Effector memory CD8-positive, alpha-beta T cell (primary cell): ENCODE measurements around the gene SIGMAR1.

Source experiments
- ATAC-seq: fragments of 150-1000 bp; cut with Tn5 transposase; replicated peaks from 2 replicates; pipeline ENCODE4 v1.10.0; 2021; ENCODE audit warnings: mild to moderate bottlenecking, moderate library complexity
- DNase-seq, 3 experiments: peaks; one replicate each; pipeline ENCODE4 v3.0.0; 2021
- H3K27ac Mint-ChIP-seq, 2 donors: one replicate each; pipeline ENCODE4 v1.8.0; 2022; ENCODE audit warnings: mild to moderate bottlenecking in 2 of 2, mixed read lengths in 2 of 2, moderate library complexity in 2 of 2
- H3K27me3 Mint-ChIP-seq, 2 donors: one replicate each; pipeline ENCODE4 v1.8.0; 2022; ENCODE audit warnings: mixed read lengths in 2 of 2
- H3K36me3 Mint-ChIP-seq: one replicate; pipeline ENCODE4 v1.8.0; 2022; ENCODE audit warnings: mild to moderate bottlenecking, moderate library complexity, mixed read lengths; ENCODE audit not compliant: insufficient read depth
- H3K4me1 Mint-ChIP-seq, 2 donors: one replicate each; pipeline ENCODE4 v1.8.0; 2022; ENCODE audit warnings: low read depth in 2 of 2, mixed read lengths in 2 of 2
- H3K4me3 Mint-ChIP-seq, 2 donors: one replicate each; pipeline ENCODE4 v1.8.0; 2022; ENCODE audit warnings: mild to moderate bottlenecking in 2 of 2, mixed read lengths in 2 of 2, moderate library complexity in 2 of 2
- H3K9me3 Mint-ChIP-seq, 2 donors: one replicate each; pipeline ENCODE4 v1.8.0; 2022; ENCODE audit warnings: mixed read lengths in 2 of 2
- total RNA-seq, 9 experiments: gene quantifications; one replicate each; lab custom pipeline; 2026; lab: John Stamatoyannopoulos, UW

Gene SIGMAR1
- total RNA-seq = 10.1 to 95.9 (median 45.6) reads per million in 9 experiments

DNA sequence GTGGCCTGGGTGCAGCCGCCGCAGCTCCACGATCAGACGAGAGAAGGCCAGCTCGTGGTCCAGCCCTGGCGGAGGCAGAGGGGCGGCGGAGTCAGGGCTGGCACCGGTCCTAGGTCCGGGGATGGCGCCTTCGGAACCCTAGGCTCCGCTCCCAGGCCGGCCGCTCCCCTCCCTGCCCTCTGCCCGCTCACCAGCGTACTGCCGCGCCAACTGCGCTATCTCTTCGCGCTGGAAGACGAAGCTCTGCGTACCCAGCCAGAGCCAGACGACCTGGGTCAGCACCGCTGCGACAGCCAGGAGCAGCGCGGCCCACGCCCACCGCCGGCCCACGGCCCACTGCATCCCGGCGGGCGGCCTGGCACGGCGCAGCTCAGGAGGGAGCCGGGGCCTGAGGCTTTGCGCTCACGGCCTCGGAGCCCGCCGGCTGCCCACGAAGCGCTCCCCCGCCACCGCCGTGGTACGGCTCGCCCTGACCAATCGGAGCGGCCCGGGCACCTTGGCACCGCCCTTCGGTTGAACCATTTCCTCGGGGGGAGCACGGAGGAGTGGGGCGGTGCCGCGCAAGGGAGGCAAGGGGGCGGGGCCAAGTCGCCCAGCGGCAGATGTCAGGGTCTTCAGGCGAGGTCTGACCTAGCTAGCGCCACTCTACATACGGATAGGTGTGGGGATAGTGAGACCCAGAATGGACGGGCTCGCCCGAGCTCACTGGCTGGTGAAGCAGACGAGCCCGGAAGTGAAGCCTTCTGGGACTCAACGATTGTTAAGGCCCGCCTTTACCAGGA lies at the start of gene SIGMAR1:
TSS of gene SIGMAR1 (minus strand) at position 432 of the 782 bp plus-strand sequence. CDS start at position 342, 90 bp downstream.
- Mint-ChIP-seq H3K27ac (peak within 1 kb of the TSS; percentile 92 to 99), H3K9me3 (no peaks in the 10 kb centered on the region), H3K4me1 (peaks cover 26 to 28% of the 10 kb centered on the region in 2 donors), H3K4me3 (peak within 1 kb of the TSS; percentile 89 to 91), H3K36me3 (peaks cover 11% of the 10 kb centered on the region), H3K27me3 (no peaks in the 10 kb centered on the region)
- DNase-seq = peak; percentile 93 to 96 (median 93)
- ATAC-seq = peak; percentile 93

DNA sequence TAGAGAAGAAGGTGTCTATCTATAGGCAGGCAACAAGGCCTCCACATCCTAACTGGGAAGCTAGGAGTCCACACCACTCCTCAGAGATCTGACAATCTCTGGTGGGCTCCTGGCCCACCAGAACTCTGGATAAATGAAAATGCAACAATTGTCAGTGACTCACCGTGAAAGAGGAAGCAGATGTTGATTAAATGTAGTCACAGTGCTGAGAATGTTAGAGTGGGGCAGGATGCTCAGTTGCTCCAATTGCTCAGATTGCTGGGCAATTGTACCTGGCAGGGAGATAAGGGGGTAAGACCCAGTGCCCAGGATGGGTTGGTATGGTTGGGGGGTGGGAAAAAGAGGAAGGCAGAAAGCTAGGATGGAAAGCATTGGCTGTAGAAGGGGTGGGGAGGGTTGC lies 49.1 kb upstream of the SIGMAR1 start:
- Mint-ChIP-seq H3K4me1 (peaks cover 0 to 3% of the 10 kb centered on the region in 2 donors), H3K27me3 (peaks cover 19 to 41% of the 10 kb centered on the region in 2 donors), H3K27ac (no peak overlapping the region), H3K9me3 (no peaks in the 10 kb centered on the region), H3K4me3 (no peak overlapping the region), H3K36me3 (no peaks in the 10 kb centered on the region)
- no peak for DNase-seq
- ATAC-seq = no peak

- ATAC-seq (no peak), DNase-seq (no peak)
- H3K27ac Mint-ChIP-seq = no peak overlapping the region
- H3K9me3 Mint-ChIP-seq = no peaks in the 10 kb centered on the region
- H3K4me1 Mint-ChIP-seq = peaks cover 0 to 3% of the 10 kb centered on the region in 2 donors
- no peaks in the 10 kb centered on the region for H3K36me3 Mint-ChIP-seq
- no peak overlapping the region for H3K4me3 Mint-ChIP-seq
- H3K27me3 Mint-ChIP-seq = peaks cover 19 to 41% of the 10 kb centered on the region in 2 donors
Measured at GRCh38 chr9:34686231-34686630, 48.6 kb upstream of the SIGMAR1 start.

DNA sequence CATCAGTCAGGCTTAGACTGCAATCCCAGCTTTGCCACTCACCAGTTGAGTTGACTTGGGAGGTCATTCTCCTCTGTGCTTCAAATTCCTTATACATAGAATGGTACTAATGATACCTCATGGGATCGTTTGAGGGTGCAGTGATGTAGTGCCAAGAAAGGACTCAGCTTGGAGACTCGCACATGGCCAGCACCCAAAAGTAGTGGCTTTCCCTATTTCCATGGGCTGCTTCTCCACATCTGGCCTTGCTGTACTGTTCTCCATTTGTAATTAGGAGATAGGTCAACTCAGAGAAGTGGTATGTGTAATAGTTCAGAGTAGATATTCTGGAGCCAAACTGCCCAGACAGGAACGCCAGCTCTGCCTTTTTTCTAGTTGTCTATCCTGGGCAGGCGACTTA lies 48.0 kb upstream of the SIGMAR1 start:
- no peak for ATAC-seq
- Mint-ChIP-seq H3K4me1 (peaks cover 0 to 3% of the 10 kb centered on the region in 2 donors), H3K9me3 (no peaks in the 10 kb centered on the region), H3K4me3 (no peak overlapping the region), H3K27me3 (peaks cover 19 to 41% of the 10 kb centered on the region in 2 donors), H3K36me3 (no peaks in the 10 kb centered on the region), H3K27ac (no peak overlapping the region)
- no peak for DNase-seq

- H3K9me3 Mint-ChIP-seq = no peaks in the 10 kb centered on the region
- no peak overlapping the region for H3K27ac Mint-ChIP-seq
- DNase-seq (no peak), ATAC-seq (no peak)
- H3K27me3 Mint-ChIP-seq = peaks cover 17 to 39% of the 10 kb centered on the region in 2 donors
- H3K4me1 Mint-ChIP-seq = peaks cover 0 to 3% of the 10 kb centered on the region in 2 donors
- H3K36me3 Mint-ChIP-seq = no peaks in the 10 kb centered on the region
- no peak overlapping the region for H3K4me3 Mint-ChIP-seq
Measured at GRCh38 chr9:34684816-34685215, 47.2 kb upstream of the SIGMAR1 start.

GRCh38 chr9:34684145-34684544 lies 46.6 kb upstream of the SIGMAR1 start:
- Mint-ChIP-seq H3K9me3 (no peaks in the 10 kb centered on the region), H3K27me3 (peaks cover 10 to 32% of the 10 kb centered on the region in 2 donors), H3K4me3 (no peak overlapping the region), H3K36me3 (no peaks in the 10 kb centered on the region), H3K27ac (no peak overlapping the region), H3K4me1 (peaks cover 0 to 2% of the 10 kb centered on the region in 2 donors)
- DNase-seq = no peak
- no peak for ATAC-seq

DNA sequence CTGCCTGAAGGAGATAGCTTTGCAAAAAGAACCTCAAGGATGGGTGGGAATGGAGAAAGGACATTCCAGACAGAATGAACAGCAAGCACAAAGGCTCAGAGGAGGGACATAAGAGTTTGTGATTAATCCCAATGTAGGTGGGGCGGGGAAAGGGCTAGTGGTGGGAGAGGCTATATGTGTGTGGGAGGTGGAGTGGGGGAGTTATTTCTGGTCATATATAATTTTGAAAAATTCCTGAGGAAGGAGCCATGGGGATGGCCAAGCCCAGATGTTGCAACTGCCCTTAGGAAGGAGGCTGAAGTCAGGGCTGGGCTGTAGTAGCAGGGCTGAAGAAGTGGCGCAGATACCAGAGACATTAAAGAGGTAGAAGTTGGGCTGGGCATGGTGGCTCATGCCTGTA lies 38.3 kb upstream of the SIGMAR1 start:
- H3K4me3 Mint-ChIP-seq = no peak overlapping the region
- no peaks in the 10 kb centered on the region for H3K27me3 Mint-ChIP-seq
- no peak for DNase-seq
- H3K9me3 Mint-ChIP-seq = no peaks in the 10 kb centered on the region
- peaks cover 0 to 2% of the 10 kb centered on the region in 2 donors for H3K4me1 Mint-ChIP-seq
- H3K36me3 Mint-ChIP-seq = no peaks in the 10 kb centered on the region
- no peak overlapping the region for H3K27ac Mint-ChIP-seq
- ATAC-seq = no peak

- no peak overlapping the region for H3K4me3 Mint-ChIP-seq
- no peaks in the 10 kb centered on the region for H3K9me3 Mint-ChIP-seq
Measured at GRCh38 chr9:34675048-34675714, 37.6 kb upstream of the SIGMAR1 start.

GRCh38 chr9:34674440-34674839 lies 36.9 kb upstream of the SIGMAR1 start:
- Mint-ChIP-seq H3K36me3 (no peaks in the 10 kb centered on the region), H3K27ac (peak overlapping the region in 1 of 2 donors; percentile 8), H3K4me3 (no peak overlapping the region), H3K27me3 (no peaks in the 10 kb centered on the region), H3K9me3 (no peaks in the 10 kb centered on the region), H3K4me1 (peaks cover 0 to 2% of the 10 kb centered on the region in 2 donors)
- no peak for DNase-seq
- ATAC-seq = no peak

More at GRCh38 chr9:34675048-34675714, 37.6 kb upstream of the SIGMAR1 start:
- no peaks in the 10 kb centered on the region for H3K36me3 Mint-ChIP-seq
- H3K27me3 Mint-ChIP-seq = no peaks in the 10 kb centered on the region
- peak; percentile 63 for ATAC-seq
- H3K4me1 Mint-ChIP-seq = peaks cover 0 to 2% of the 10 kb centered on the region in 2 donors
- peak overlapping the region in 1 of 2 donors; percentile 8 for H3K27ac Mint-ChIP-seq
- DNase-seq = peak in 1 of 3 experiments; percentile 20

DNA sequence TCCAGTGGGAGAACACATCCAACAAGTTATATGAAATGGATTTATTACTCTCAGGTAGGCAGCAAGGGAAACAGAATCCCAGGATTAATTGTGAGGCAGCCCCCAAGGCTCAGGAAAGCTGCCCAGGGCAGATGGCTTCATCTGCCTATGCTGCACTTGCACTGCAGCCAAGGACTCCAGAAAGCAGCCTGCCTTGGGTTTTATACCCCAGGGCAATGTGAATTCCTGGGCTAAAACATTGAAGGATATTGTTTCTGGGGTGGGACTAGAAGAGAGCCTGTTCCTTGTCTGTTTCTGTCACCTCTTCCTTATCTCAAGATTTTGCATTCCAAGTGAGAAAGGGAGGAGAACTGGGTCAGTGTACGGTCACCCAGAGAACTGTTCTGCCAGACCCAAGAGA lies 33.7 kb upstream of the SIGMAR1 start:
- H3K27ac Mint-ChIP-seq = no peak overlapping the region
- H3K4me1 Mint-ChIP-seq = peaks cover 7 to 9% of the 10 kb centered on the region in 2 donors
- H3K36me3 Mint-ChIP-seq = no peaks in the 10 kb centered on the region
- H3K9me3 Mint-ChIP-seq = peaks cover 0 to 3% of the 10 kb centered on the region in 2 donors
- no peak overlapping the region for H3K4me3 Mint-ChIP-seq
- H3K27me3 Mint-ChIP-seq = no peaks in the 10 kb centered on the region
- DNase-seq = no peak
- ATAC-seq = no peak

DNA sequence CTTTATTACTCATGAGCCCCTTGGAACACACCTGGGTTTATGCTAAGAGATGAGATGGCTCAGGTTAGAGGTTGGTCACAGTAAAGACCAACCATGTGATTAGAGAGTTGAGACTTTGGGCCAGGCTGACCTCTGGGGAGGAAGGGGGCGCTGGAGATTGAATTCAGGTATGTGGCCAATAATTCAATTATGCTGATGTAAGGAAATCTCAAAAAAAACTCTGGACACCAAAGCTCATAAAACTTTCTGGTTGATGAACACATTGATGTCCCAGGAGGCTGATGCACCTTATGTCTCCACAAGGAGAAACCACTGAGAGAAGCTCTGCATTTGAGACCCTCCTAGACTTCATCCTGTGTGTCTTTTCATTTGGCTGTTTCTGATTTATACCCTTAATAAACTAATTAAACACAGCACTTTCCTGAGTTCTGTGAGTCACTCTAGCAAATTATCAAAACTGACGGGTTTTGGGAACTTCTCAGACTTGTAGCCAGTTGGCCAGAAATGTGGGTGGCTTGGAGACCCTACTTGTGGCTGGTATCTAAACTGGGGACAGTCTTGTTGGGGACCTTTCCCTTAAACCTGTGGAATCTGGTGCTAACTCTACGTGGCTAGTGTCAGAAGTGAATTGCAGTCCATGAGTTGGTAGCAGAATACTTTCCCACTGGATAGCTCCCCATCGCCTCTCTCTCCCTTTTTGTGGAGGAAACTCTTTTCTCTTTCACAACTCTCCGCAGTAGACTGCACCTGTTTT lies 32.4 kb upstream of the SIGMAR1 start:
- Mint-ChIP-seq H3K4me1 (peaks cover 8 to 16% of the 10 kb centered on the region in 2 donors), H3K9me3 (peaks cover 0 to 3% of the 10 kb centered on the region in 2 donors)

GRCh38 chr9:34665381-34666250 lies 28.0 kb upstream of the SIGMAR1 start:
- H3K4me1 Mint-ChIP-seq = peaks cover 34 to 37% of the 10 kb centered on the region in 2 donors
- peak overlapping the region; percentile 79 to 86 for H3K4me3 Mint-ChIP-seq
- no peaks in the 10 kb centered on the region for H3K27me3 Mint-ChIP-seq
- peak; percentile 76 for ATAC-seq
- peak; percentile 84 to 89 (median 85) for DNase-seq
- peak overlapping the region; percentile 93 to 96 for H3K27ac Mint-ChIP-seq
- peaks cover 9% of the 10 kb centered on the region for H3K36me3 Mint-ChIP-seq
- H3K9me3 Mint-ChIP-seq = peaks cover 0 to 3% of the 10 kb centered on the region in 2 donors

More for the DNA sequence above, 32.4 kb upstream of the SIGMAR1 start:
- Mint-ChIP-seq H3K27me3 (no peaks in the 10 kb centered on the region), H3K4me3 (no peak overlapping the region), H3K27ac (no peak overlapping the region), H3K36me3 (peaks cover 9% of the 10 kb centered on the region)
- DNase-seq (no peak), ATAC-seq (no peak)
